ENCODE results near the gene VEGFC.

The VEGFC gene

GRCh38 chr4:176645246-176645960 lies 147.3 kb downstream of the VEGFC start:
- no peaks in the 10 kb centered on the region for H3K36me3 ChIP-seq (ENCODE audit: control insufficient read depth, insufficient read depth, low read length)
- no peak overlapping the region for H3K27ac ChIP-seq (ENCODE audit: low read depth, low read length)
- H3K27me3 ChIP-seq (ENCODE audit: control insufficient read depth, insufficient read depth, low read length) = no peaks in the 10 kb centered on the region
- H3K4me3 ChIP-seq (ENCODE audit: low read depth, low read length) = no peak overlapping the region
- H3K9ac ChIP-seq (ENCODE audit: low read depth, low read length) = no peak overlapping the region
- no peaks in the 10 kb centered on the region for H3K4me1 ChIP-seq (ENCODE audit: control insufficient read depth, insufficient read depth, low read length)
- H3K9me3 ChIP-seq (ENCODE audit: control insufficient read depth, insufficient read depth, low read length) = no peaks in the 10 kb centered on the region

GRCh38 chr4:176642472-176642871 lies 150.2 kb downstream of the VEGFC start:
- Histone ChIP-seq H3K9ac (ENCODE audit: low read depth, low read length) (no peak overlapping the region), H3K4me1 (ENCODE audit: control insufficient read depth, insufficient read depth, low read length) (no peaks in the 10 kb centered on the region), H3K27ac (ENCODE audit: low read depth, low read length) (no peak overlapping the region), H3K4me3 (ENCODE audit: low read depth, low read length) (no peak overlapping the region), H3K36me3 (ENCODE audit: control insufficient read depth, insufficient read depth, low read length) (no peaks in the 10 kb centered on the region), H3K27me3 (ENCODE audit: control insufficient read depth, insufficient read depth, low read length) (no peaks in the 10 kb centered on the region), H3K9me3 (ENCODE audit: control insufficient read depth, insufficient read depth, low read length) (no peaks in the 10 kb centered on the region)

GRCh38 chr4:176641237-176641636 lies 151.5 kb downstream of the VEGFC start:
- Histone ChIP-seq H3K4me1 (ENCODE audit: control insufficient read depth, insufficient read depth, low read length) (no peaks in the 10 kb centered on the region), H3K9ac (ENCODE audit: low read depth, low read length) (no peak overlapping the region), H3K9me3 (ENCODE audit: control insufficient read depth, insufficient read depth, low read length) (no peaks in the 10 kb centered on the region), H3K4me3 (ENCODE audit: low read depth, low read length) (no peak overlapping the region), H3K27me3 (ENCODE audit: control insufficient read depth, insufficient read depth, low read length) (no peaks in the 10 kb centered on the region), H3K36me3 (ENCODE audit: control insufficient read depth, insufficient read depth, low read length) (no peaks in the 10 kb centered on the region), H3K27ac (ENCODE audit: low read depth, low read length) (no peak overlapping the region)

- no peaks in the 10 kb centered on the region for H3K4me1 ChIP-seq (ENCODE audit: control insufficient read depth, insufficient read depth, low read length)
- H3K9ac ChIP-seq (ENCODE audit: low read depth, low read length) = no peak overlapping the region
- H3K27ac ChIP-seq (ENCODE audit: low read depth, low read length) = no peak overlapping the region
- H3K9me3 ChIP-seq (ENCODE audit: control insufficient read depth, insufficient read depth, low read length) = no peaks in the 10 kb centered on the region
- H3K4me3 ChIP-seq (ENCODE audit: low read depth, low read length) = no peak overlapping the region
- no peaks in the 10 kb centered on the region for H3K27me3 ChIP-seq (ENCODE audit: control insufficient read depth, insufficient read depth, low read length)
- no peaks in the 10 kb centered on the region for H3K36me3 ChIP-seq (ENCODE audit: control insufficient read depth, insufficient read depth, low read length)
Measured at GRCh38 chr4:176638992-176639391, 153.7 kb downstream of the VEGFC start.

GRCh38 chr4:176636292-176636691 lies 156.4 kb downstream of the VEGFC start:
- no peaks in the 10 kb centered on the region for H3K27me3 ChIP-seq (ENCODE audit: control insufficient read depth, insufficient read depth, low read length)
- no peak overlapping the region for H3K4me3 ChIP-seq (ENCODE audit: low read depth, low read length)
- no peaks in the 10 kb centered on the region for H3K9me3 ChIP-seq (ENCODE audit: control insufficient read depth, insufficient read depth, low read length)
- H3K9ac ChIP-seq (ENCODE audit: low read depth, low read length) = no peak overlapping the region
- H3K4me1 ChIP-seq (ENCODE audit: control insufficient read depth, insufficient read depth, low read length) = no peaks in the 10 kb centered on the region
- no peak overlapping the region for H3K27ac ChIP-seq (ENCODE audit: low read depth, low read length)
- no peaks in the 10 kb centered on the region for H3K36me3 ChIP-seq (ENCODE audit: control insufficient read depth, insufficient read depth, low read length)

DNA sequence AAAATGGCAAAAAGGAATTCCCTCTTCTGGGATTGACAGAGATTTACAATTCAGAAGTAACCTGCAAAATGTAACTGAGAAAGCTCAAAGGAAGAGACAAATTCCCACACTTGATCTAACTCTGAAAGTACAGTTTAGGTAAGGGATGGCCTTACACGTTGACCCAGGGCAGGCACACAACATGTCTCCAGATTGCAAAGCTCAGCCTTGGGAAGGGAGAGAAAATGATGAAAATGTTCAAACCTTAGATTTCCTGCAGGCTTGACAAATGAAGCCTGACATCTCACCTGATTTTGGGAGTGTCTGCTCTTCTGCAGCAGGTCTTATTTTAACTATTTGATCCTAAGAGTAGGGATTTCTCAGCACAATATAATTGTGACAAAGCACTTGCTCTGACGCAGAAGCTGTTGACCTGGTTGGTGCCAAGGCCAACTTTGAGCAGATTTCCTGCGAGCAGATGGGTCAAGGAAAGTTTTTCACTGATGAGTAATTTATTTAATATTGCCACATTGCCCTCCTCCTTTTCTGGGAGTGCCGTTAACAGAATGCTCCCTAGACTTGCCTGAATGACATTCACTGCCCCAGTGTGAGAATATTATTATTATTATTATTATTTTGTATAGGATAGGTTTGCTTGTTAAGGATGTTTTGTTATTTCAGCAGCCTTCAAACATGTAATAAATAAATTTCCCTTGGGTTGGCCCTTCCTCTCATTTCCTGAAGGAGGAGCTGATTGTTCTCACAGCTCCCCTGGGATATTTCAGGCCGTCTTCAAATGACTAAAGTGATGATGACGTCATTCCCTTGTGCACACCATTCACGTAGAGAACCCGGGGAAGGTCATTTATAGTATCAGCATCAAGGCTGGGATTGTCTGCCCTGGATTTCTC lies 157.1 kb downstream of the VEGFC start:
- H3K27ac ChIP-seq (ENCODE audit: low read depth, low read length) = no peak overlapping the region
- no peaks in the 10 kb centered on the region for H3K27me3 ChIP-seq (ENCODE audit: control insufficient read depth, insufficient read depth, low read length)
- H3K4me1 ChIP-seq (ENCODE audit: control insufficient read depth, insufficient read depth, low read length) = no peaks in the 10 kb centered on the region
- H3K9me3 ChIP-seq (ENCODE audit: control insufficient read depth, insufficient read depth, low read length) = no peaks in the 10 kb centered on the region
- no peak overlapping the region for H3K4me3 ChIP-seq (ENCODE audit: low read depth, low read length)
- H3K36me3 ChIP-seq (ENCODE audit: control insufficient read depth, insufficient read depth, low read length) = no peaks in the 10 kb centered on the region
- no peak overlapping the region for H3K9ac ChIP-seq (ENCODE audit: low read depth, low read length)

All from HUES48 (cell line).